Pancreas (tissue), 10 donors: ENCODE results near the gene SEC22C. TPM values are rescaled to one million over a fixed set of nuclear protein-coding genes. Genes with fewer than 3 reads are reported as not detected.

Source experiments
- ATAC-seq, 4 donors: fragments of 200-7000 bp; cut with Tn5 transposase; one replicate each; pipeline versions ENCODE4 v1.8.0 to v1.9.1; 2020; ENCODE audit warnings: mild to moderate bottlenecking in 4 of 4, moderate library complexity in 4 of 4
- DNase-seq, 6 donors: peaks; one replicate each; pipeline ENCODE4 v3.0.0-alpha.2; 2020
- FAIRE-seq: peaks from 2 replicates; lab custom pipeline; 2012; peaks lifted over from hg19 to GRCh38; lab: Jason Lieb, UNC
- H3K27ac ChIP-seq, 4 donors: fragments of 200-600 bp; sonication (generic); 1 replicate in 3 of 4; 2 replicates in 1 of 4; pipeline versions ENCODE4 v1.5.0 to v1.8.0; 2020
- H3K27me3 ChIP-seq, 4 donors: fragments of 200-600 bp; one replicate each; pipeline ENCODE4 v1.8.0; 2021
- H3K36me3 ChIP-seq, 3 donors: fragments of 200-600 bp; sonication (generic) in 1 of 3; one replicate each; pipeline versions ENCODE4 v1.5.0 to v1.8.0; 2020 to 2021
- H3K4me1 ChIP-seq, 3 donors: fragments of 200-600 bp; one replicate each; pipeline ENCODE4 v1.8.0; 2021
- H3K4me3 ChIP-seq, 4 donors: fragments of 200-600 bp; sonication (generic) in 2 of 4; one replicate each; pipeline versions ENCODE4 v1.5.0 to v1.8.0; 2020 to 2021
- H3K9me3 ChIP-seq, 4 donors: fragments of 200-600 bp; one replicate each; pipeline ENCODE4 v1.8.0; 2021
- WGBS, 2 donors: extraction: QIAGEN DNeasy Blood & Tissue Kit; methylation state at CpG; one replicate each; pipeline ENCODE4 v1.1.7; 2013; 5-methylcytosine and 5-hydroxymethylcytosine counted together
- intact Hi-C, 3 donors: fragments of 100-400 bp; cut with DNase I; formaldehyde crosslinking; loops; one replicate each; pipeline versions ENCODE4 v1.11.1 to v1.14.2; 2022
- polyA plus RNA-seq, 2 donors: library from polyadenylated mRNA; stranded (reverse); fragments of 200-250 nt; gene quantifications; one replicate each; pipeline ENCODE4 v1.2.3, GENCODE V29; 2013
- total RNA-seq, 6 donors: library from RNA; stranded (reverse); fragmentation: NEBNext Ultra II Directional in 4 of 6; extraction: Animal tissue kit (Norgen Biotek cat#: 25700) in 4 of 6; gene quantifications; one replicate each; pipeline versions ENCODE4 v1.2.1 to v1.2.4, GENCODE V29; 2021 to 2023
- TF ChIP-seq, protein P1 (sequence below), 4 donors: fragments of 200-600 bp; sonication (generic) in 3 of 4; IDR thresholded peaks; one replicate each; pipeline versions ENCODE4 v1.5.0 to v1.8.0; 2021; ENCODE audit warnings: antibody characterized with exemption in 4 of 4
- donor health status: healthy with polysubstance abuse.
- donor health status: DM: no; HTN: no; CAD: no; lungs with moderate emphysema.
- donor health status: DM: no; HTN: no; CAD: no.
- donor health status: control.
- donor health status: control.
- donor health status: Bipolar disorder and iron deficiency.
- donor health status: DM: yes; HTN: yes; CAD: no.
- donor health status: DM: no; HTN: no; CAD: no.
- donor health status: DM: no; HTN: no; CAD: no.
- donor health status: DM: yes; HTN: yes; CAD: no.

Gene SEC22C
- total and polyA plus RNA-seq, 8 donors: 12.0 to 26.1 (median 21.7) TPM

GRCh38 chr3:42532229-42532628 is 49.5 kb downstream of the SEC22C start:
- 91 to 94% methylated on average over 4 of the region's 4 CpGs for WGBS, 2 donors
- ATAC-seq: no peak
- TF ChIP-seq, protein P1, sequence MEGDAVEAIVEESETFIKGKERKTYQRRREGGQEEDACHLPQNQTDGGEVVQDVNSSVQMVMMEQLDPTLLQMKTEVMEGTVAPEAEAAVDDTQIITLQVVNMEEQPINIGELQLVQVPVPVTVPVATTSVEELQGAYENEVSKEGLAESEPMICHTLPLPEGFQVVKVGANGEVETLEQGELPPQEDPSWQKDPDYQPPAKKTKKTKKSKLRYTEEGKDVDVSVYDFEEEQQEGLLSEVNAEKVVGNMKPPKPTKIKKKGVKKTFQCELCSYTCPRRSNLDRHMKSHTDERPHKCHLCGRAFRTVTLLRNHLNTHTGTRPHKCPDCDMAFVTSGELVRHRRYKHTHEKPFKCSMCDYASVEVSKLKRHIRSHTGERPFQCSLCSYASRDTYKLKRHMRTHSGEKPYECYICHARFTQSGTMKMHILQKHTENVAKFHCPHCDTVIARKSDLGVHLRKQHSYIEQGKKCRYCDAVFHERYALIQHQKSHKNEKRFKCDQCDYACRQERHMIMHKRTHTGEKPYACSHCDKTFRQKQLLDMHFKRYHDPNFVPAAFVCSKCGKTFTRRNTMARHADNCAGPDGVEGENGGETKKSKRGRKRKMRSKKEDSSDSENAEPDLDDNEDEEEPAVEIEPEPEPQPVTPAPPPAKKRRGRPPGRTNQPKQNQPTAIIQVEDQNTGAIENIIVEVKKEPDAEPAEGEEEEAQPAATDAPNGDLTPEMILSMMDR (IDR thresholded peaks at IDR 0.05): no peak

GRCh38 chr3:42531470-42531869 is 50.3 kb downstream of the SEC22C start:
- TF ChIP-seq, protein P1 (IDR thresholded peaks at IDR 0.05): no peak
- DNase-seq (no peak), FAIRE-seq (no peak), ATAC-seq (no peak)
- Histone ChIP-seq H3K27ac (no peak overlapping the region), H3K9me3 (no peaks in the 10 kb centered on the region), H3K27me3 (no peaks in the 10 kb centered on the region), H3K4me3 (no peak overlapping the region), H3K4me1 (no peaks in the 10 kb centered on the region), H3K36me3 (no peaks in the 10 kb centered on the region)
- intact Hi-C loops: no loop called here
- 86 to 91% methylated on average over 6 of the region's 6 CpGs for WGBS, 2 donors

More at GRCh38 chr3:42532229-42532628, 49.5 kb downstream of the SEC22C start:
- intact Hi-C loops: no loop called here
- DNase-seq (no peak), FAIRE-seq (no peak)
- Histone ChIP-seq H3K27ac (no peak overlapping the region), H3K27me3 (no peaks in the 10 kb centered on the region), H3K9me3 (no peaks in the 10 kb centered on the region), H3K4me1 (no peaks in the 10 kb centered on the region), H3K4me3 (no peak overlapping the region), H3K36me3 (no peaks in the 10 kb centered on the region)

- FAIRE-seq: no peak
- H3K4me1 ChIP-seq: no peaks in the 10 kb centered on the region
- TF ChIP-seq, protein P1 (IDR thresholded peaks at IDR 0.05): no peak
Observed at GRCh38 chr3:42530073-42530472, 51.7 kb downstream of the SEC22C start.

GRCh38 chr3:42529468-42529867 is 52.3 kb downstream of the SEC22C start:
- no peaks in the 10 kb centered on the region for H3K4me1 ChIP-seq
- H3K4me3 ChIP-seq: no peak overlapping the region
- TF ChIP-seq, protein P1 (IDR thresholded peaks at IDR 0.05): no peak
- no peaks in the 10 kb centered on the region for H3K27me3 ChIP-seq
- H3K9me3 ChIP-seq: no peaks in the 10 kb centered on the region
- no peak overlapping the region for H3K27ac ChIP-seq
- 86 to 92% methylated on average over 2 of the region's 2 CpGs for WGBS, 2 donors
- no peaks in the 10 kb centered on the region for H3K36me3 ChIP-seq
- no peak for DNase-seq
- intact Hi-C loops: loop anchor here in 1 of 3 donors (10.0 kb wide), 1 partner anchor 275 kb away; no protein-coding TSS in a partner anchor
- peak in 1 of 4 donors; percentile 35 for ATAC-seq
- FAIRE-seq: no peak

More at GRCh38 chr3:42530073-42530472, 51.7 kb downstream of the SEC22C start:
- H3K9me3 ChIP-seq: no peaks in the 10 kb centered on the region
- DNase-seq: no peak
- H3K36me3 ChIP-seq: no peaks in the 10 kb centered on the region
- no peaks in the 10 kb centered on the region for H3K27me3 ChIP-seq
- intact Hi-C loops: no loop called here
- ATAC-seq: no peak
- no peak overlapping the region for H3K4me3 ChIP-seq
- no peak overlapping the region for H3K27ac ChIP-seq

DNA sequence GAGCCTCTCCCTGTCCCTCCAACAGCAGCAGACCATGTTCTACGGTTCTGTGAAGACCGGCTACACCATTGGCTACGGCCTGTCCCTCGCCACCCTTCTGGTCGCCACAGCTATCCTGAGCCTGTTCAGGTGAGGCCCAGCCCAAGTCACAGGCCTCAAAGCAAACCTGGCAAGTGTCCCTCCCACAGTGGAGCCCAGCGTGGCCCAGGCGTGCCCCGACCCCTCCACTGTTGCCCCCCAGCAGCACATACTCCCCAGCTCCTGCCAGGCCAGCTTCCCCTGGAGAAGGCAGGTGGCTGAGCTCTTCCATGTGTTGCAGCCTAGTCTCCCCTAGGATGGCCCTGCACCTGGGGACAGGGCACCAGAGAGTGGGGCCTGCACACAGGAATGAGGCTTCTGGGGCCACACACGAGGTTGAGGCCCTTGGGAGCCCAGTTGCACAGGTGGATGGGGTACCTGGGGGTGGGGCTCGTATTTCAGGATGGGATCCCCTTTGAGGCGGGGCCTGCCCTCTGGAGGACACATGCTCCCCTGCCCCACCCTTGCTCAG is 54.3 kb downstream of the SEC22C start:
- Histone ChIP-seq H3K4me3 (no peak overlapping the region), H3K36me3 (no peaks in the 10 kb centered on the region), H3K4me1 (no peaks in the 10 kb centered on the region), H3K9me3 (no peaks in the 10 kb centered on the region), H3K27me3 (no peaks in the 10 kb centered on the region), H3K27ac (no peak overlapping the region)
- no peak for DNase-seq
- intact Hi-C loops: loop anchor here in 1 of 3 donors (10.0 kb wide), 1 partner anchor 273 kb away; no protein-coding TSS in a partner anchor
- TF ChIP-seq, protein P1 (IDR thresholded peaks at IDR 0.05): no peak
- no peak for ATAC-seq
- no peak for FAIRE-seq
- WGBS, 2 donors: 90 to 95% methylated on average over 11 of the region's 11 CpGs
